Endothelial cell (in vitro differentiated cells): ENCODE data around the gene SUSD5. TPM values are rescaled to one million over a fixed set of nuclear protein-coding genes. Genes with fewer than 3 reads are reported as not detected.

Experiments
- DNase-seq: peaks from one replicate; pipeline ENCODE4 v3.0.0; 2021; ENCODE audit warnings: low spot score
- H3K27ac Mint-ChIP-seq: one replicate; pipeline ENCODE4 v1.8.0; 2021; ENCODE audit warnings: mixed read lengths, inconsistent platforms; ENCODE audit not compliant: unreplicated experiment
- H3K27me3 Mint-ChIP-seq: one replicate; pipeline ENCODE4 v1.8.0; 2021; ENCODE audit warnings: mild to moderate bottlenecking, moderate library complexity, mixed read lengths, inconsistent platforms; ENCODE audit not compliant: unreplicated experiment
- H3K36me3 Mint-ChIP-seq: one replicate; pipeline ENCODE4 v1.8.0; 2021; ENCODE audit warnings: mild to moderate bottlenecking, low read depth, mixed read lengths, inconsistent platforms; ENCODE audit not compliant: unreplicated experiment
- H3K4me1 Mint-ChIP-seq: one replicate; pipeline ENCODE4 v1.8.0; 2021; ENCODE audit warnings: mild to moderate bottlenecking, mixed read lengths, inconsistent platforms; ENCODE audit not compliant: unreplicated experiment
- H3K4me3 Mint-ChIP-seq: one replicate; pipeline ENCODE4 v1.8.0; 2021; ENCODE audit warnings: mild to moderate bottlenecking, mixed read lengths, inconsistent platforms; ENCODE audit not compliant: unreplicated experiment
- H3K9me3 Mint-ChIP-seq: one replicate; pipeline ENCODE4 v1.8.0; 2021; ENCODE audit warnings: mixed read lengths, inconsistent platforms; ENCODE audit not compliant: unreplicated experiment
- CTCF ChIP-seq: fragments of 200-600 bp; sonication (generic); IDR thresholded peaks from one replicate; pipeline ENCODE4 v1.5.0; 2021; ENCODE audit warnings: antibody characterized with exemption; ENCODE audit not compliant: unreplicated experiment
- total RNA-seq: library from RNA; stranded (reverse); fragmentation: NEBNext Ultra II Directional; extraction: Animal tissue kit (Norgen Biotek cat#: 25700); gene quantifications from one replicate; pipeline ENCODE4 v1.2.1, GENCODE V29; 2021; ENCODE audit not compliant: unreplicated experiment

Gene SUSD5
- total RNA-seq, 1 donor from 2014 or later, result 3.9 TPM

- no peak for TF ChIP-seq CTCF
- H3K9me3 Mint-ChIP-seq, result no peaks in the 10 kb centered on the region
- H3K36me3 Mint-ChIP-seq, result peaks cover 3% of the 10 kb centered on the region
- DNase-seq, result no peak
- H3K27ac Mint-ChIP-seq, result no peak overlapping the region
- H3K4me1 Mint-ChIP-seq, result no peaks in the 10 kb centered on the region
- H3K4me3 Mint-ChIP-seq, result no peak overlapping the region
- H3K27me3 Mint-ChIP-seq, result no peaks in the 10 kb centered on the region
These were observed 39.5 kb downstream of the SUSD5 start for GRCh38 chr3:33179132-33179531.

GRCh38 chr3:33174711-33175414 lies 43.7 kb downstream of the SUSD5 start:
- peaks cover 9% of the 10 kb centered on the region for H3K4me1 Mint-ChIP-seq
- H3K27me3 Mint-ChIP-seq, result peaks cover 3% of the 10 kb centered on the region
- no peak overlapping the region for H3K4me3 Mint-ChIP-seq
- no peak for TF ChIP-seq CTCF
- no peaks in the 10 kb centered on the region for H3K9me3 Mint-ChIP-seq
- peaks cover 3% of the 10 kb centered on the region for H3K36me3 Mint-ChIP-seq
- H3K27ac Mint-ChIP-seq, result no peak overlapping the region
- no peak for DNase-seq

GRCh38 chr3:33174095-33174494 lies 44.5 kb downstream of the SUSD5 start:
- H3K27ac Mint-ChIP-seq, result no peak overlapping the region
- no peak overlapping the region for H3K4me3 Mint-ChIP-seq
- no peaks in the 10 kb centered on the region for H3K9me3 Mint-ChIP-seq
- H3K27me3 Mint-ChIP-seq, result peaks cover 3% of the 10 kb centered on the region
- H3K4me1 Mint-ChIP-seq, result peaks cover 9% of the 10 kb centered on the region
- no peak for TF ChIP-seq CTCF
- H3K36me3 Mint-ChIP-seq, result peaks cover 3% of the 10 kb centered on the region
- DNase-seq, result no peak

DNA sequence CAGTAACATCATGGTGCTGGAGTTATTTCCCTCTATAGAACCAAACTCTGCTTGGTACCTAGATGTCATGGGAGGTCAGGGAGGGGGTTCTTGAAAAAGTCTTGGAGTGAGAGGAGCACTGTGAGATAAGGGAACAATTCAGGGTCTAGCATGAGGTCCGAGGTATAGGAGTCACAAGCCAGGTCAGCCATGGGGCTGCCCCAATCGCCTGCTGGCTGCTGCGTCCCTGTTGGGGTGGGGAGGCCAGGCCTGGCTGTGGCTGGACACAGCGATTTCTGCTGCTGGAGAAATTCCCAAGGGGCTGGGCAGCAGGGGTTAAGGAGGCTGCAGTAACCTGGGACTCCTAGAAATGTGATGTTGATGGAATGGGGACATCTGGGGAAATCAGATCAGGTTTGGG lies 44.9 kb downstream of the SUSD5 start:
- DNase-seq, result no peak
- Mint-ChIP-seq H3K9me3 (no peaks in the 10 kb centered on the region), H3K4me3 (no peak overlapping the region), H3K36me3 (peaks cover 3% of the 10 kb centered on the region), H3K27me3 (peaks cover 3% of the 10 kb centered on the region), H3K4me1 (peaks cover 9% of the 10 kb centered on the region), H3K27ac (no peak overlapping the region)
- no peak for TF ChIP-seq CTCF

GRCh38 chr3:33173103-33173502 lies 45.5 kb downstream of the SUSD5 start:
- peaks cover 3% of the 10 kb centered on the region for H3K27me3 Mint-ChIP-seq
- H3K36me3 Mint-ChIP-seq, result peaks cover 3% of the 10 kb centered on the region
- TF ChIP-seq CTCF, result no peak
- DNase-seq, result no peak
- no peak overlapping the region for H3K4me3 Mint-ChIP-seq
- H3K4me1 Mint-ChIP-seq, result peaks cover 9% of the 10 kb centered on the region
- no peaks in the 10 kb centered on the region for H3K9me3 Mint-ChIP-seq
- H3K27ac Mint-ChIP-seq, result no peak overlapping the region
